GM19397 (cell line): ENCODE results near the gene KIF24.
"Not testable (repeated sequence)": the region's sequence is repeated elsewhere in the genome, so short reads cannot be mapped to it uniquely, and the experiment has no call there.

Source experiments
- ATAC-seq: cut with Tn5 transposase; IDR thresholded peaks from one replicate; pipeline ENCODE4 v1.9.1; 2021; ENCODE audit warnings: mild to moderate bottlenecking, moderate library complexity; ENCODE audit not compliant: unreplicated experiment

Gene KIF24

DNA sequence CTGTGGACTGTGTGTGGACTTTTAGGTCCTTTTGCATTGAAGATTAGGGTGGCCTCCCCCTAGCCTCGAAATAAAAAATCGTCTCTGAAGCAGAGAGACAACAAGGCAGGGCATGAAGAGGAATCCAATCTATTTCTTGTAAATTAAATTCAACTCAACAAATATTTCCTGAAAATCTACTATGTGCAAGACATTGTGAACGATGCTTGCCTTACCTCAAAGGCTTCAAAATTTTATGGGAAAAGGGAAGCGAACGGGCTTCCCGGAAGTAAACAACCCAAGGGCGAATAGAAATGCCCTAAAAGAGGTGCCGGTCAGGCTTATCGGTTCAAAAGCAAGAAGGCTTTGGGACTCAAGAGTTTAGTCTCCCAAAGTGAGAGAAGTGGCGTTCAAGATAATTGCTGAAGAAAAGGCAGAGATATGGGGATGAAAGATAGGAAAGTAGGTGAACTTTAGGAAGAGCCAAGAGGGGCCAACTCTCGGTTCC is 525 bp downstream of the KIF24 start:
- no peak for ATAC-seq

DNA sequence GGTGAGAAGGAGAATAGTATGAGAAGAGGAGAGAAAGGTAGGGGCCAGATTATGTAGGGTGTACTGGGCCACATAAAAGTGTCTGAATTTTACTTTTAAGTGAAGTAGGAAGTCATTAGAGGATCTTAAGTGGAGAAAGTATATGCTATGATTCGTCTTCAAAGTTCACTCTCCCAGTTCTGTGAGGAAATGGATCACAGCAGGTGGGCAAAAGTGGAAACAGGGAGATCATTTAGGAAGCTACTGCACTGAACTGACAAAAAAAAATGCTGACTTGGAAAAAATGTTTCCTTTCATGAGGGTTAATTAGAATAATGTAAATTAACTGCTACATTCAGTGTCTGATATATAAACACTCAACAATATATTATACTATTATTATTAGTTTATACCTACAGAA is 2.4 kb downstream of the KIF24 start:
- ATAC-seq: no peak

DNA sequence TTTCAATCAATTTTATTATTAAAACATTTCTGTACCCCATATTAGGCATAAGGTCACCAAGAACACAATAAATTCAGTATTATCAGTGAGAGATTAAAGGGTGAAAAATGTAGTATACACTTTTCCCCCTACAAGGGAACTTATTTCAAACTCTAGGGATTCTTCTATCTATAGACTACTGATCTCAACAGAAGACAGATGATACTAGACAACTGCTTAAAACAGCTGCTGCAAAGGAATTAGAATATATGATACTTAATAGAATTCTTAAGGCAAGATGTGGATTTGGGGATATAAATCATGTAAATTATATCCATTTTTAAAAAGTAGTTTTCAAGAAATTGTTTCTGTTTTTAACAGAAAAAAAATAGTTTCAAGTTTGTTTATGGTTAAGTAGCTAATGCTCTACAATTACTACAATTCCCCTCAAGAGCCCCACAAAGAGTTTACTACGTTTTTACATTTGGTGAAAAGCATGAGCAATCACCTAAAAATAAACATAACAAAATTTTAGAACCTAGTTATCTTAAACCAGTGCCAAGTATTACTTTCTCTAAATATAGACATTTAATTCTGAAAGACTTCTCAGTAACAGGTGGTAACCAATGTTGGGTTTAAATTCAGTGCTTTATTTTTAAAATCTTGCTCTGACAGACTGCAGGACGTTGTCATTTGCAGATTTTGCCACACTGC is 6.0 kb downstream of the KIF24 start:
- ATAC-seq: no peak

DNA sequence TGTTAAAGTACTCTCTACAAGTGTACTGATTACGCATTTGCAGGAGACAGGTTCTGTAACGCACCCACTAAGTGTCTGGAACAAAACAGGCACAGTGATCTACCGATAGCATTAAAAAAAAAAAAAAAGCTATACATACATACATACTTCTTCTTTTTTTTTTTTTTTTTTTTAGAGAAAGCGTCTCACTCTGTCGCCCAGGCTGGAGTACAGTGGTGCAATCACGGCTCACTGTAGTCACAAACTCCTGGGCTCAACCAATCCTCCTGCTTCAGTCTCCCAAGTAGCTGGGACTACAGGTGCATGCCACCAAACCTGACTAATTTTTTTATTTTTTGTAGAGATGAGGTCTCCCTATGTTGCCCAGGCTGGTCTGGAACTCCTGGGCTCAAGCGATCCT is 7.6 kb downstream of the KIF24 start:
- no peak for ATAC-seq

DNA sequence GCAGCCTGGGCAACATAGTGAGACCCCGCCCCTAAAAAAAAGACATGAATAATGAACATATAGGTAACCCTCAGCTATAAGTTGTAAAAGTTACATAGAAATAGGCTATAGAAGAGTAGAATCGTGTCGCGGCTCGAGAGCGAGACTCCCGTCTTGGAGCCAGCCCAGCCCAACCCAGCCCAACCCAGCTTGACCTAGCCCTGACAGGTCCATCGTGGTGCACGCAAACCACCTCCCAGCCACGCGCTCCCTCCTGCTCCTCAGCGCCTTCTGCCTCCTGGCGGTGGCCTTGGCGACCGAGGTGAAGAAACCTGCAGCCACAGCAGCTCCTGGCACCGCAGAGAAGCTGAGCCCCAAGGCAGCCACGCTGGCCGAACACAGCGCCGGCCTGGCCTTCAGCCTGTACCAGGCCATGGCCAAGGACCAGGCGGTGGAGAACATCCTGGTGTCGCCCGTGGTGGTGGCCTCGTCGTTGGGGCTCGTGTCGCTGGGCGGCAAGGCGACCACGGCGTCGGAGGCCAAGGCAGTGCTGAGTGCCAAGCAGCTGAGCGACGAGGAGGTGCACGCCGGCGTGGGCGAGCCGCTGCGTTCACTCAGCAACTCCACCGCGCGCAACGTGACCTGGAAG is 10.8 kb downstream of the KIF24 start:
- no peak for ATAC-seq

DNA sequence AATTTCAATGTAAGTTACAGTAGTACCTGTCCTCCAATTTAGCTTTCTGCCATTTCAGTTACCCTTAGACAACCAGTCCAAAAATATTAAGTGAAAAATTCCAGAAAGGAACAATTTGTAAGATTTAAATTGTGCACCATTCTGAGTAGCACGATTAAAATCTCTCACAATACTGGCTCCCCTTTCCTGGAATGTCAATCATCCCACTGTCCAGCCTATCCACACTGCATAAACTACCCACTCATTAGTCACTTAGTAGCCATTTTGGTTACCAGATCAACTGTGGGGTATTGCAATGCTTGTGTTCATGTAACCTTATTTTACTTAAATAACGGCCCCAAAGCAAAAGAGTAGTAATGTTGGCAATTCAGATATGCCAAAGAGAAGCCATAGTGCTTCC is 11.6 kb downstream of the KIF24 start:
- ATAC-seq: no peak

DNA sequence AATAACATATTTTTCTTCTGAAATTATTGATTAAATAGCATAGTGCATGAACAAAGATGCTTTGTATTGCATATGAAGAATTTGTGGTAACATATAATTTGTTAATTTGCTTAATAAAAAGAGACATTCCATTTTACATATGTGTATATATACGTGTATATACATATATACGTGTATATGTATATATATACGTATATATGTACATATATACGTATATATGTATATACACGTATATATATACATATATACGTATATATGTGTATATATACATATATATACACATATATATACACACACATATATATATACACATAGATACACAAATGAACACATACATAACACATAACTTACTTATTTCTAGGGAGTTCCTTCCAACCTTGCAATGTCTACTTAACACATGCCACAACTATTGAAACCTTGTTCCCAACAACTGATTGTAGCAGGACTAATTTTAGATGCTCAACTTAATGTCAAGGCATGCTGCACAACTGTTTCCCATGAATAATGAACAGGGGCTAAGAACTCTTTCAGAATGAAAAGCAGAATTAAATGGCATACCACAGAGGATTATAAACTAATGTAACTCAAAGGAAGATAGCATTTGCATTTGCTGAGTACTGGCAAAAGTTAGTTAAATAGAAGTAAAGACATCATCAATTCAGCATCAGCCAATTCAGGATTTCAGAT is 17.4 kb downstream of the KIF24 start:
- ATAC-seq: no peak

DNA sequence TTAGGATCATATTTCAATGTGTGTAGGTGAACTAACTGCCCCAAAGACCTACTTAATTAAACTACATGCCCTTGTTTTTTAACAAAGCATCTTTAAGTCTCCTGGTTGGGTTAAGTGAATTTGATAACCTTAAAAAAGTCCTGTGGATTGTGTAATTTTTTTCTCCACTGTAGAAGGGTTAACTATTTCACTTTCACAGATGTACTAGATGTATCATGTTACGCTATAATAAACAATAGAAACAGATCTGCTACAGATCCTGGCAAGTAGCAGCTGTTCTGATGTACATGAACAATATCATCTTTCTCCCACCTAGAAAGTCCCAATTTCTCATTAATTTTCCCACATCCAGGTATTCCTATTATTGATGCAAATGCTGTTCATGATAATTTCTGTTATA is 18.9 kb downstream of the KIF24 start:
- ATAC-seq: no peak

DNA sequence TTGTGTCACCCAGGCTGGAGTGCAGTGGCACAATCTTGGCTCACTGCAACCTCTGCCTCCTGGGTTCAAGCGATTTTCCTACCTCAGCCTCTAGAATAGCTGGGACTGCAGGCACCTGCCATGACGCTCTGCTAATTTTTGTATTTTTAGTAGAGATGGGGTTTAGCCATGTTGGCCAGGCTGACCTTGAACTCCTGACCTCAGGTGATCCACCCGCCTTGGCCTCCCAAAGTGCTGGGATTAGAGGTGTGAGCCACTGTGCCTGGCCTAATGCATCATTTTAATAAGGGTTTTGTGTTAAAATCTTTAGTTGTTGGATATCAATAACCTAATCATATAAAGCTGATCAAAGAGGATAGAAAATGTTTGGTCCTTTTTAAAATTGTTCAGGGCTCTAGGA is 20.8 kb downstream of the KIF24 start:
- ATAC-seq: not testable (repeated sequence)

DNA sequence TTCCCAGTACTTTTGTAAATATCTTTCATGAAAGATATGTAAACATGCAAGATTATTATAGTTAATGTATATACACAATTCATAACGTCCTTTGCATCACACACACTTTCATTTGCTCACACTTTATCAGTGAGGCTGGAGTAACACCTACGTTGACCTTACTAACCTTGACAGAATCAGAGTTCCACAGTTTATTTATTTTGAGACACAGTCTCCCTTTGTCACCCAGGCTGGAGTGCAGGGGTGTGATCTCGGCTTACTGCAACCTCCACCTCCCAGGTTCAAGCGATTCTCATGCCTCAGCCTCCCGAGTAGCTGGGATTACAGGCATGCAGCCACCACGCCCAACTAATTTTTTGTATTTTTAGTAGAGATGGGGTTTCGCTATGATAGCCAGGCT is 28.0 kb downstream of the KIF24 start:
- not testable (repeated sequence) for ATAC-seq

DNA sequence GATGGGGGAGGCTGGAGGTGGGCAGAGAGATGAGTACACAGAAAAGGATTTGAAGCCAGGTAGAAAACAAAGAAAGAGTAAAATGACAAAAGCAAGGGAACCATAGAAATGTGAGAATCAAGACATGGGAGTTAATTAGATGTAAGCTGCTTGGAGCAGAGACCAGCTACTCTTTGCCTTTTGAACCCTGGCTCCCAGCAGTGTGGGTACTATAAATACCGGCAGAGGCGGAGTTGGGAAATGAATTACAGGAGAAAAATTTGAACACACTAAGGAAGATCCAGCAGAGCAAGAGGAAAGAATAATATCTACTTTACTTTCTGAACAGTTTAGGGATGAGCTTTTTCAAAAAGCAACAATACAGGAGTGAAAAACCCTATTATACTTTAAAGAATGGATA is 36.5 kb downstream of the KIF24 start:
- no peak for ATAC-seq

DNA sequence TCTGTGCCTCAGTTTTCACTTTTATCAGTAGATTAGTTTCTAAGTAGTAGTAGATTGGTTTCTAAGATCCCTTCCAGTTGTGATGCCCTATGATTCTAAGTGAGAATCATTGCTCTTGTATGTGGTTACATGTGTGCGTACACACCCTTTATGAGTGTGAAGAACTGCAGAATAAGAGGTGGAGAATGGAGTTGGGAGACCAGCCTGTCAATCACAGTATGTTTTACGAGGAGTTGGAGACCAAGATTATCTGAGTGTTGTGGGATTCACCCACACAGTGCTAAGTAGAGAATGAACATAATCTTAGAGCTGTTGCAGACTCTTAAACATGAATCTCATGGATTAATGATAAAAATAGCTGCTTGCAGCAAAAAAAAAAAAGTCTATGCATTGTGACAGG is 37.6 kb downstream of the KIF24 start:
- ATAC-seq: no peak

DNA sequence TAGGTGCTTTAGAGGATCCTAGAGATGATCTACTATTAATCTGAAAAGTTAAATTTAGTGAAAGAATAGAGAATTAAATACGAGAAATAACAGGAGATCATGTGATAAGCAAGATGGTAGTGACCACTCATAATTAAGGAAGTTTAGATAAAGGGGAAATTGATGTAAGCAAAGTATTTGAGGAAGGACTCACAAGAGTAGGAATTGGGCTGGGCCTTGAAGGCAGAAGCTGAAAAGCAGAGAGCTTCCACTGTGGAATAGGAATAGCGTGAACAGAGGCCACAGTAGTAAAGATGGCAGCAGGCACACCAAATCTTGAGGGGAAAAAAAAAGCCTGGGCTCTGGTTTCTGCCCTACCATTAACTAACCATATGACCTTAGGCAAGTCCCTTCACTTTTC is 38.0 kb downstream of the KIF24 start:
- no peak for ATAC-seq

DNA sequence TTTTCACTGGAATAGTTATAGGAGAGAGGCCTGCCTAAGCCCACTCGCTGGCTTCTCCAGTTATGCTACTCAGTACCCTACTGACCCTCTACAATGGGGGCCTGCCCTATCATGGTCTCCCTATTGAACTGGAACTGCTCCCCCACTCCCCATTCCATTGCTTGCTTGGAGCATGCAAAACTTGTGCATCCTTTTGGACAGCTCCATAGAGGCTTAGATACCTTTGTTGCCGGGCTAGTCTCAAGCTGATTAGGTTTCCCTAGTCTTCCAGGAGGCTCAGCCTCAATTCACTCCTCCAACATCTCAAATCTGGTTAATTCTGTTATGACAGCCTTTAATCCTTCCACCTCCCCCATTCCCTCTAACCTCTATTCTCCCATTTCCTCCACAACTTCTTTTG is 39.9 kb downstream of the KIF24 start:
- no peak for ATAC-seq

DNA sequence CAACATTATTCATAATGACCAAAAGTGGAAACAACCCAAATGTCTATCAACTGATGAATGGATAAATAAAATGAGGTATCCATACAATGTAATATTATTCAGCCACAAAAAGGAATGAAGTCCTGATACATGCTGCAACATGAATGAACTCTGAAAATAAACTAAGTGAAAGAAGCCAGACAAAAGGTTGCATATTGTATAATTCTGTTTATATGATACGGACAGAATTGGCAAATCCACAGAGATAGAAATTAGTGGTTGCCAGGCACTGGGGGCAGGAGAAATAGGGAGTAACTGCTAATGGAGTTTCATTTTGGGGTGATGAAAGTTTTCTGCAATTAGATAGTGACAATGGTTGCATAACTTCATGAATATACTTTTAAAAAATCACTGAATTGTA is 47.0 kb downstream of the KIF24 start:
- no peak for ATAC-seq

DNA sequence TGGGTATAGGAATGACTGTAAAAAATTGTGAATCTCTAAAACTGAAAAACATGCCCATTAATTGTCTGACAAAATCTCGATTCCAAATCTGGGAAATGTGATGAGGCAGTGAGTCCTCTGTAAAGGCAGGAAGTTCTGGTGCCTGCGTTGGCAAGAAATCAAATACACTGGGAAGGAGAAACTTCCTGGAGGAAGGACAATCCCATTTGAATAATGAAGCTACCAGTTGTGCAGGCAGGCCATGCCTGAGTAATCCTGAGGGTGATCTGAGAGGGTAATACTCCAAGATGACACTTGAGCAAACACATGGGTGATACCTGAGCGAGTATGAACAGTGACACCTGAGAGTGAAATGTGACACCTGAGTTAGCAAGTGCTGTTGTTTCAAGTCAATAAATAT is 49.7 kb downstream of the KIF24 start:
- no peak for ATAC-seq
